SK-N-SH (cell line): ENCODE measurements around the gene TOP3B. TPM values are rescaled to one million over a fixed set of nuclear protein-coding genes. Genes with fewer than 3 reads are reported as not detected.

Experiments used
- CTCF ChIA-PET: fragments of 300-600, 350-600 bp; formaldehyde crosslinking; extraction: SDS; loops from one replicate; lab custom pipeline; 2021; lab: Yijun Ruan, JAX
- POLR2A ChIA-PET: fragments of 350-600 bp; sonication (Branson Sonifier 250); formaldehyde crosslinking; extraction: SDS; loops from one replicate; lab custom pipeline; 2020; ENCODE audit warnings: antibody characterized with exemption, inconsistent platforms; lab: Yijun Ruan, JAX
- DNase-seq: peaks from one replicate; pipeline ENCODE4 v3.0.0; 2012
- H2AFZ ChIP-seq: fragments of 200-600 bp; sonication (generic); 2 replicates; pipeline ENCODE4 v1.8.1; 2016; ENCODE audit warnings: antibody characterized with exemption, mild to moderate bottlenecking, low read depth
- H3F3A ChIP-seq: fragments of 200-600 bp; sonication (generic); replicated peaks from 2 replicates; pipeline ENCODE3; 2016; ENCODE audit warnings: antibody characterized with exemption, mild to moderate bottlenecking; ENCODE audit not compliant: insufficient read depth
- H3K27ac ChIP-seq, 2 experiments: fragments of 200-500 bp in 1 of 2; fragments of 200-600 bp in 1 of 2; sonication (Bioruptor generic) in 1 of 2; sonication (generic), shearing (Covaris generic) in 1 of 2; 2 replicates each; pipeline versions ENCODE4 v1.5.1 to v1.6.1; 2014 to 2016; ENCODE audit warnings: low read depth in 2 of 2, inconsistent platforms in 1 of 2, low read length in 1 of 2, mild to moderate bottlenecking in 1 of 2, mixed read lengths in 1 of 2
- H3K27me3 ChIP-seq: fragments of 200-600 bp; sonication (generic), shearing (Covaris generic); 2 replicates; pipeline ENCODE4 v1.6.1; 2016; ENCODE audit warnings: mixed run types; ENCODE audit not compliant: insufficient read depth
- H3K36me3 ChIP-seq, 2 experiments: fragments of 200-500 bp in 1 of 2; fragments of 200-600 bp in 1 of 2; sonication (Bioruptor generic) in 1 of 2; sonication (generic) in 1 of 2; replicated peaks in 1 of 2; 2 replicates each; pipeline versions ENCODE3 to v1.5.1; 2014 to 2016; ENCODE audit warnings: low read length in 1 of 2, mild to moderate bottlenecking in 1 of 2; ENCODE audit not compliant: insufficient read depth in 2 of 2, control insufficient read depth in 1 of 2
- H3K4me1 ChIP-seq, 2 experiments: fragments of 200-500 bp in 1 of 2; fragments of 200-600 bp in 1 of 2; sonication (Bioruptor generic) in 1 of 2; sonication (generic), shearing (Covaris generic) in 1 of 2; 2 replicates each; pipeline versions ENCODE4 v1.5.1 to v1.6.1; 2014 to 2016; ENCODE audit warnings: low read depth in 1 of 2, low read length in 1 of 2, mixed run types in 1 of 2; ENCODE audit not compliant: insufficient read depth in 2 of 2, control insufficient read depth in 1 of 2
- H3K4me2 ChIP-seq: fragments of 200-600 bp; sonication (generic), shearing (Covaris generic); 2 replicates; pipeline ENCODE4 v1.6.1; 2017; ENCODE audit warnings: mixed run types
- H3K4me3 ChIP-seq, 2 experiments: fragments of 200-500 bp in 1 of 2; fragments of 200-600 bp in 1 of 2; sonication (Bioruptor generic) in 1 of 2; sonication (generic), shearing (Covaris generic) in 1 of 2; 2 replicates each; pipeline versions ENCODE4 v1.5.1 to v1.8.1; 2014 to 2016; ENCODE audit warnings: low read depth in 2 of 2, inconsistent platforms in 1 of 2, low read length in 1 of 2, mild to moderate bottlenecking in 1 of 2, mixed read lengths in 1 of 2, moderate library complexity in 1 of 2
- H3K79me2 ChIP-seq: fragments of 200-600 bp; sonication (generic); 2 replicates; pipeline ENCODE4 v1.8.1; 2017; ENCODE audit warnings: mild to moderate bottlenecking; ENCODE audit not compliant: insufficient read depth
- H3K9ac ChIP-seq: fragments of 200-600 bp; sonication (generic); 2 replicates; pipeline ENCODE4 v1.6.1; 2017; ENCODE audit warnings: mixed run types
- H3K9me2 ChIP-seq: fragments of 200-600 bp; sonication (generic); 2 replicates; pipeline ENCODE4 v1.6.1; 2017; ENCODE audit warnings: mixed run types
- H3K9me3 ChIP-seq: fragments of 200-600 bp; sonication (generic); 2 replicates; pipeline ENCODE4 v1.6.1; 2017; ENCODE audit warnings: mixed run types, mild to moderate bottlenecking, moderate library complexity
- H4K20me1 ChIP-seq: fragments of 200-600 bp; sonication (generic); 2 replicates; pipeline ENCODE4 v1.6.1; 2017; ENCODE audit warnings: mild to moderate bottlenecking, mixed run types; ENCODE audit not compliant: insufficient read depth
- CHD2 ChIP-seq: fragments of 150-350 bp; IDR thresholded peaks from 2 replicates; pipeline ENCODE4 v1.6.1; 2018; ENCODE audit warnings: low read length; ENCODE audit not compliant: partially characterized antibody
- EP300 ChIP-seq, 2 experiments: IDR thresholded peaks; 2 replicates each; pipeline versions ENCODE4 v1.4.0 to v1.6.1; 2012; ENCODE audit warnings: borderline replicate concordance in 1 of 2, low read depth in 1 of 2, low read length in 1 of 2
- FOSL2 ChIP-seq: IDR thresholded peaks from 2 replicates; pipeline ENCODE4 v1.4.0; 2012; ENCODE audit warnings: low read depth, mild to moderate bottlenecking, moderate library complexity, borderline replicate concordance
- FOXJ3 ChIP-seq: sonication (generic); formaldehyde crosslinking; IDR thresholded peaks from 2 replicates; pipeline ENCODE4 v1.5.1; 2020; ENCODE audit warnings: mild to moderate bottlenecking, missing genetic modification reagents
- FOXM1 ChIP-seq: IDR thresholded peaks from 2 replicates; pipeline ENCODE4 v1.4.0; 2012; ENCODE audit warnings: low read depth, mild to moderate bottlenecking
- GATA2 ChIP-seq: sonication (generic); formaldehyde crosslinking; IDR thresholded peaks from 2 replicates; pipeline ENCODE4 v1.5.0; 2020; ENCODE audit warnings: mild to moderate bottlenecking, missing genetic modification reagents
- JUND ChIP-seq: IDR thresholded peaks from 2 replicates; pipeline ENCODE4 v1.4.0; 2012
- PBX3 ChIP-seq: IDR thresholded peaks from 2 replicates; pipeline ENCODE4; 2012
- POLR2AphosphoS5 ChIP-seq: IDR thresholded peaks from 2 replicates; pipeline ENCODE4 v1.6.1; 2012; ENCODE audit warnings: low read depth, low read length
- REST ChIP-seq: IDR thresholded peaks from 2 replicates; pipeline ENCODE4 v1.6.1; 2012; ENCODE audit warnings: mild to moderate bottlenecking, low read depth, low read length, moderate library complexity
- RXRA ChIP-seq: IDR thresholded peaks from 2 replicates; pipeline ENCODE4 v1.4.0; 2012; ENCODE audit warnings: low read depth, mild to moderate bottlenecking, borderline replicate concordance
- SIN3A ChIP-seq: IDR thresholded peaks from 2 replicates; pipeline ENCODE4 v1.6.1; 2012; ENCODE audit warnings: low read depth, mild to moderate bottlenecking, low read length, moderate library complexity, borderline replicate concordance
- SMC3 ChIP-seq: IDR thresholded peaks from 2 replicates; pipeline ENCODE4 v1.6.1; 2012; ENCODE audit warnings: low read depth, low read length, improper control_type of control experiment
- TAF1 ChIP-seq: IDR thresholded peaks from 2 replicates; pipeline ENCODE4 v1.6.1; 2012; ENCODE audit warnings: low read depth, mild to moderate bottlenecking, low read length, moderate library complexity, borderline replicate concordance
- TCF12 ChIP-seq: IDR thresholded peaks from 2 replicates; pipeline ENCODE4 v1.4.0; 2012
- TEAD4 ChIP-seq: IDR thresholded peaks from 2 replicates; pipeline ENCODE4 v1.4.0; 2012; ENCODE audit warnings: mild to moderate bottlenecking, borderline replicate concordance; ENCODE audit not compliant: insufficient read depth
- USF1 ChIP-seq: IDR thresholded peaks from 2 replicates; pipeline ENCODE4 v1.4.0; 2012; ENCODE audit warnings: low read depth, borderline replicate concordance
- USF2 ChIP-seq: fragments of 150-350 bp; IDR thresholded peaks from 2 replicates; pipeline ENCODE4 v1.6.1; 2017; ENCODE audit warnings: antibody characterized with exemption, low read length, low read depth, borderline replicate concordance
- YY1 ChIP-seq: IDR thresholded peaks from 2 replicates; pipeline ENCODE4 v1.4.0; 2012; ENCODE audit warnings: low read depth, mild to moderate bottlenecking
- WGBS: methylation state at CpG from one replicate; pipeline ENCODE4 v1.1.6; 2017; ENCODE audit warnings: low lambda C conversion rate; 5-methylcytosine and 5-hydroxymethylcytosine counted together
- polyA plus RNA-seq, 3 experiments: library from polyadenylated mRNA; depleted of rRNA; stranded (reverse); fragments of >200 nt; gene quantifications; 2 replicates each; pipeline ENCODE4 v1.2.3, GENCODE V29; 2012
- TF ChIP-seq, protein P1 (sequence below): IDR thresholded peaks from 2 replicates; pipeline ENCODE4 v1.4.0; 2012; ENCODE audit warnings: low read depth, borderline replicate concordance
- TF ChIP-seq, protein P2 (sequence below): IDR thresholded peaks from 2 replicates; pipeline ENCODE4 v1.4.0; 2012; ENCODE audit warnings: low read depth

Gene TOP3B
- polyA plus RNA-seq, 1 of the 3 experiments (the other 2 are of a cell fraction): 14.4 TPM

DNA sequence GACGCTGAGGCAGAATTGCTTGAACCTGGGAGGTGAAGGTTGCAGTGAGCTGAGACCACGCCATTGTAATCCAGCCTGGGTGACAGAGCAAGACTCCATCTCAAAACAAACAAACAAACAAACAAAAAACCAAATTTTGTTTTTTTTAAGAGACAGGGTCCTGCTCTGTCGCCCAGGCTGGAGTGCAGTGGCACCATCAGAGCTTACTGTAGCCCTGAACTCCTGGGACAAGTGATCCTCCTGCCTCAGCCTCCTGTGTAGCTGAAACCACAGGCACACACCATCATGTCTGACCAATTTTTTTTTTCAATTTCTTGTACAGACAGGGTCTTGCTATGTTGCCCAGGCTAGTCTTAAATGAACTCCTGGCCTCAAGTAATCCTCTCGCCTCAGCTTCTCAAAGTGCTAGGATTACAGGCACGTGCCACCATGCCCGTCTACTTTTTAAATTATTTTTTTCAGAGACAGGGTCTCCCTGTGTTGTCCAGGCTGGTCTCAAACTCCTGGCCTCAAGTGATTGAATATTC lies 16.8 kb downstream of the TOP3B start (continued):
- TF ChIP-seq USF1 (no peak), GATA2 (CRISPR knock-in tag) (no peak), JUND (no peak), CHD2 (no peak), SMC3 (no peak), TCF12 (no peak), TAF1 (no peak), USF2 (no peak), RXRA (no peak), TEAD4 (no peak), SIN3A (no peak), FOSL2 (no peak)
- TF ChIP-seq, protein P1, sequence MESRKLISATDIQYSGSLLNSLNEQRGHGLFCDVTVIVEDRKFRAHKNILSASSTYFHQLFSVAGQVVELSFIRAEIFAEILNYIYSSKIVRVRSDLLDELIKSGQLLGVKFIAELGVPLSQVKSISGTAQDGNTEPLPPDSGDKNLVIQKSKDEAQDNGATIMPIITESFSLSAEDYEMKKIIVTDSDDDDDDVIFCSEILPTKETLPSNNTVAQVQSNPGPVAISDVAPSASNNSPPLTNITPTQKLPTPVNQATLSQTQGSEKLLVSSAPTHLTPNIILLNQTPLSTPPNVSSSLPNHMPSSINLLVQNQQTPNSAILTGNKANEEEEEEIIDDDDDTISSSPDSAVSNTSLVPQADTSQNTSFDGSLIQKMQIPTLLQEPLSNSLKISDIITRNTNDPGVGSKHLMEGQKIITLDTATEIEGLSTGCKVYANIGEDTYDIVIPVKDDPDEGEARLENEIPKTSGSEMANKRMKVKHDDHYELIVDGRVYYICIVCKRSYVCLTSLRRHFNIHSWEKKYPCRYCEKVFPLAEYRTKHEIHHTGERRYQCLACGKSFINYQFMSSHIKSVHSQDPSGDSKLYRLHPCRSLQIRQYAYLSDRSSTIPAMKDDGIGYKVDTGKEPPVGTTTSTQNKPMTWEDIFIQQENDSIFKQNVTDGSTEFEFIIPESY: no peak

- H3F3A ChIP-seq: no peaks in the 10 kb centered on the region
- WGBS: 92% methylated on average over 5 of the region's 6 CpGs
- H2AFZ ChIP-seq: no peak overlapping the region
- H3K27ac ChIP-seq: no peak overlapping the region
- TF ChIP-seq CHD2 (no peak), YY1 (no peak), REST (no peak), TCF12 (no peak), EP300 (IDR thresholded peaks at IDR 0.05; ENCODE audit: borderline replicate concordance in 1 of 2, low read depth in 1 of 2, low read length in 1 of 2) (no peak), FOXM1 (no peak), POLR2AphosphoS5 (no peak), GATA2 (CRISPR knock-in tag) (no peak), FOXJ3 (CRISPR knock-in tag) (no peak), PBX3 (no peak), RXRA (no peak)
- TF ChIP-seq, protein P2, sequence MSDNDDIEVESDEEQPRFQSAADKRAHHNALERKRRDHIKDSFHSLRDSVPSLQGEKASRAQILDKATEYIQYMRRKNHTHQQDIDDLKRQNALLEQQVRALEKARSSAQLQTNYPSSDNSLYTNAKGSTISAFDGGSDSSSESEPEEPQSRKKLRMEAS: no peak
- peaks cover 34 to 71% of the 10 kb centered on the region in 2 experiments for H3K36me3 ChIP-seq
- no peaks in the 10 kb centered on the region for H3K9me2 ChIP-seq
- H3K4me3 ChIP-seq: no peak overlapping the region
- ChIA-PET CTCF (interaction anchor here (5.5 kb wide), 1 partner anchor 12 kb away, joined by 36 read pairs; the partner anchor contains the start of gene PPM1F), POLR2A (no interaction called here)
- H3K4me2 ChIP-seq: no peak overlapping the region
- H3K9ac ChIP-seq: no peak overlapping the region
- no peaks in the 10 kb centered on the region for H3K4me1 ChIP-seq
- H3K79me2 ChIP-seq: no peaks in the 10 kb centered on the region
- H4K20me1 ChIP-seq: no peaks in the 10 kb centered on the region
- DNase-seq: no peak
- H3K27me3 ChIP-seq: no peaks in the 10 kb centered on the region
- no peaks in the 10 kb centered on the region for H3K9me3 ChIP-seq
Measured at GRCh38 chr22:21964918-21965484, 17.6 kb downstream of the TOP3B start.
